ENCODE data around the gene CT45A8. TPM values are rescaled to one million over a fixed set of nuclear protein-coding genes. Genes with fewer than 3 reads are reported as not detected.
"Not testable (repeated sequence)": the region's sequence is repeated elsewhere in the genome, so short reads cannot be mapped to it uniquely, and the experiment has no call there.

The CT45A8 gene
- polyA plus RNA-seq, 4 donors = not detected

- H3K27me3 ChIP-seq (ENCODE audit: control insufficient read depth in 3 of 3, insufficient read depth in 3 of 3, low read length in 3 of 3); H3K4me1 ChIP-seq (ENCODE audit: control insufficient read depth in 3 of 3, insufficient read depth in 2 of 3, low read depth in 1 of 3, low read length in 2 of 3); FAIRE-seq; DNase-seq; H3K36me3 ChIP-seq (ENCODE audit: control insufficient read depth in 3 of 3, insufficient read depth in 2 of 3, low read depth in 1 of 3, low read length in 3 of 3); H3K9me3 ChIP-seq (ENCODE audit: control insufficient read depth in 2 of 2, insufficient read depth in 1 of 2, low read depth in 1 of 2, low read length in 1 of 2); H3K27ac ChIP-seq (ENCODE audit: low read depth in 1 of 3, low read length in 2 of 3); H3K4me3 ChIP-seq (ENCODE audit: low read depth in 1 of 3, low read length in 3 of 3): not testable (repeated sequence)
- no CpG with 5 or more reads among the region's 17 CpGs for WGBS, 3 donors
Observed at GRCh38 chrX:135837180-135837579, 17.2 kb downstream of the CT45A8 start, which contains the start of gene CT45A7. Gene CT45A7, minus strand, starts transcription at chrX:135837280. Its CDS starts 3,747 bp downstream, at chrX:135833533.

GRCh38 chrX:135819912-135820311 lies 34.4 kb downstream of the CT45A8 start, which contains the start of gene CT45A2:
Gene CT45A2, minus strand, starts transcription at chrX:135820012. Its CDS starts 3,747 bp downstream, at chrX:135816265.
- H3K4me1 ChIP-seq (ENCODE audit: control insufficient read depth in 3 of 3, insufficient read depth in 2 of 3, low read depth in 1 of 3, low read length in 2 of 3); H3K4me3 ChIP-seq (ENCODE audit: low read depth in 1 of 3, low read length in 3 of 3); DNase-seq; H3K36me3 ChIP-seq (ENCODE audit: control insufficient read depth in 3 of 3, insufficient read depth in 2 of 3, low read depth in 1 of 3, low read length in 3 of 3); H3K27ac ChIP-seq (ENCODE audit: low read depth in 1 of 3, low read length in 2 of 3); FAIRE-seq; H3K9me3 ChIP-seq (ENCODE audit: control insufficient read depth in 2 of 2, insufficient read depth in 1 of 2, low read depth in 1 of 2, low read length in 1 of 2); H3K27me3 ChIP-seq (ENCODE audit: control insufficient read depth in 3 of 3, insufficient read depth in 3 of 3, low read length in 3 of 3): not testable (repeated sequence)
- WGBS, 3 donors = no CpG with 5 or more reads among the region's 17 CpGs

GRCh38 chrX:135802687-135803086 lies 51.7 kb downstream of the CT45A8 start, which contains the start of gene CT45A6:
Gene CT45A6, minus strand, starts transcription at chrX:135802787. Its CDS starts 3,794 bp downstream, at chrX:135798993.
- H3K36me3 ChIP-seq (ENCODE audit: control insufficient read depth in 3 of 3, insufficient read depth in 2 of 3, low read depth in 1 of 3, low read length in 3 of 3); H3K9me3 ChIP-seq (ENCODE audit: control insufficient read depth in 2 of 2, insufficient read depth in 1 of 2, low read depth in 1 of 2, low read length in 1 of 2); H3K27ac ChIP-seq (ENCODE audit: low read depth in 1 of 3, low read length in 2 of 3); DNase-seq; H3K4me1 ChIP-seq (ENCODE audit: control insufficient read depth in 3 of 3, insufficient read depth in 2 of 3, low read depth in 1 of 3, low read length in 2 of 3); H3K4me3 ChIP-seq (ENCODE audit: low read depth in 1 of 3, low read length in 3 of 3); FAIRE-seq; H3K27me3 ChIP-seq (ENCODE audit: control insufficient read depth in 3 of 3, insufficient read depth in 3 of 3, low read length in 3 of 3): not testable (repeated sequence)
- no CpG with 5 or more reads among the region's 16 CpGs for WGBS, 3 donors

Other genes with a start within 250 kb of the CT45A8 start
- gene CT45A1, start 140.9 kb downstream of the CT45A8 start, polyA plus RNA-seq = not detected
- not detected for gene CT45A3, start 86.3 kb downstream of the CT45A8 start, polyA plus RNA-seq
- gene CT45A5, start 69.0 kb downstream of the CT45A8 start, polyA plus RNA-seq = not detected
- gene CT45A6, start 51.8 kb downstream of the CT45A8 start, polyA plus RNA-seq = not detected
- gene CT45A2, start 34.5 kb downstream of the CT45A8 start, polyA plus RNA-seq = not detected
- not detected for gene CT45A7, start 17.3 kb downstream of the CT45A8 start, polyA plus RNA-seq
- gene CT45A9, start 17.3 kb upstream of the CT45A8 start, polyA plus RNA-seq = not detected
- gene CT45A10, start 38.9 kb upstream of the CT45A8 start, polyA plus RNA-seq = not detected
- not detected for gene SAGE1, start 39.2 kb upstream of the CT45A8 start, polyA plus RNA-seq
- 10 to 100 TPM in 2 of 4 donors, 1 to 10 TPM in 2; 2.9 to 23.7 (median 10.0) TPM for gene MMGT1, start 119.5 kb upstream of the CT45A8 start, polyA plus RNA-seq
- gene SLC9A6, start 130.9 kb upstream of the CT45A8 start, polyA plus RNA-seq = 10 to 100 TPM in 2 of 4 donors, 1 to 10 TPM in 2; 7.0 to 11.0 (median 9.1) TPM

Measured in small intestine (tissue), 7 donors.